Hepatocyte (in vitro differentiated cells): Measurements from ENCODE around the gene LSAMP.

Experiments used
- EZH2phosphoT487 ChIP-seq: fragments of 200-600 bp; sonication (generic); IDR thresholded peaks from one replicate; pipeline ENCODE4 v1.6.1; 2018; ENCODE audit warnings: antibody characterized with exemption, mild to moderate bottlenecking, low read depth, moderate library complexity; ENCODE audit not compliant: unreplicated experiment, severe bottlenecking
- TF ChIP-seq, protein P1 (sequence below): fragments of 200-600 bp; sonication (generic); IDR thresholded peaks from 2 replicates; pipeline ENCODE4 v1.5.1; 2016; ENCODE audit warnings: antibody characterized with exemption, mild to moderate bottlenecking; ENCODE audit not compliant: poor library complexity

DNA sequence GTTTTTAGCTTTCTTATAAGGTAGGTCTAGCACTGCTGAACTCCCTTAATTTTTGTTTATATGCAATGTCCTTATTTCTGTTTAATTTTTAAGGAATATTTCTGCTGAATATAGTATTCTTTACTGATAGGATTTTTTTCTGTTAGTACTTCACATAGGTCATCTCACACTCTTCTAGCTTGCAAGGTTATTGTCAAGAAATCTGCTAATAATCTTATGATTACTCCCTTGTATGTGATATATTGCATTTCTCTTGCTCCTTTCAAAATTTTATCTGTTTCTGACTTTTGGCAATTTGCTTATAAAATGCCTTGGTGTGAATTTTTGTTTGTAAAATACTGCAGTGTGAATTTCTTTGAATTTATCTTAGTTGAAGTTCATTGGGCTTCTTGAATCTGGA, 523.6 kb downstream of the LSAMP start:
- TF ChIP-seq, protein P1, sequence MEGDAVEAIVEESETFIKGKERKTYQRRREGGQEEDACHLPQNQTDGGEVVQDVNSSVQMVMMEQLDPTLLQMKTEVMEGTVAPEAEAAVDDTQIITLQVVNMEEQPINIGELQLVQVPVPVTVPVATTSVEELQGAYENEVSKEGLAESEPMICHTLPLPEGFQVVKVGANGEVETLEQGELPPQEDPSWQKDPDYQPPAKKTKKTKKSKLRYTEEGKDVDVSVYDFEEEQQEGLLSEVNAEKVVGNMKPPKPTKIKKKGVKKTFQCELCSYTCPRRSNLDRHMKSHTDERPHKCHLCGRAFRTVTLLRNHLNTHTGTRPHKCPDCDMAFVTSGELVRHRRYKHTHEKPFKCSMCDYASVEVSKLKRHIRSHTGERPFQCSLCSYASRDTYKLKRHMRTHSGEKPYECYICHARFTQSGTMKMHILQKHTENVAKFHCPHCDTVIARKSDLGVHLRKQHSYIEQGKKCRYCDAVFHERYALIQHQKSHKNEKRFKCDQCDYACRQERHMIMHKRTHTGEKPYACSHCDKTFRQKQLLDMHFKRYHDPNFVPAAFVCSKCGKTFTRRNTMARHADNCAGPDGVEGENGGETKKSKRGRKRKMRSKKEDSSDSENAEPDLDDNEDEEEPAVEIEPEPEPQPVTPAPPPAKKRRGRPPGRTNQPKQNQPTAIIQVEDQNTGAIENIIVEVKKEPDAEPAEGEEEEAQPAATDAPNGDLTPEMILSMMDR: no peak
- no peak for TF ChIP-seq EZH2phosphoT487
